Adrenal gland (tissue), 5 donors: ENCODE measurements around the gene SYNGR1.

Source experiments
- POLR2A ChIP-seq, 2 donors: fragments of 450-650 bp; IDR thresholded peaks; one replicate each; pipeline ENCODE4 v1.6.1; 2017; ENCODE audit warnings: antibody characterized with exemption in 2 of 2, mild to moderate bottlenecking in 2 of 2, moderate library complexity in 1 of 2
- TF ChIP-seq, protein P1 (sequence below), 6 experiments: fragments of 450-650 bp in 4 of 6; fragments of 200-600 bp in 2 of 6; sonication (generic) in 1 of 6; IDR thresholded peaks; 1 replicate in 5 of 6; 2 replicates in 1 of 6; pipeline versions ENCODE4 v1.5.1 to v1.8.0; 2016 to 2021; ENCODE audit warnings: antibody characterized with exemption in 6 of 6, mild to moderate bottlenecking in 2 of 6, moderate library complexity in 1 of 6
- donor health status: DM: no; HTN: no; CAD: no.

DNA sequence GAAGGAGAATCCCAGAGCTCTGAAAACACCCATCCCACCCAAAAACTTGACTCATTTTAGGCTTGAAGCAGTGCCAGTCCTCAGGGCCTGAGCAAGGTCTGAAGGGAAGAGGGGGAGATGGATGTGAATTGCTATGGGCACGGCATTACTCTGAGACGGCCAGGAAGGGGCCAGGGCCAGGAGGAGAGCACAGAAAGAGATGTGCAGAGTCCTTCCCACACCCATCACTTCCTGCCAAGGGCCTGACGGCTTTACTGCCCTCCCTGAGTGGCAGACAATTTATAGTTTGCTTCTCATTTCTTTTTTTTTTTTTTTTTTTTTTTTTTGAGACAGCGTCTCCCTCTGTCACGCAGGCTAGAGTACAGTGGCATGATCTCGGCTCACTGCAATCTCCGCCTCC, 72.3 kb downstream of the SYNGR1 start:
- TF ChIP-seq, protein P1, sequence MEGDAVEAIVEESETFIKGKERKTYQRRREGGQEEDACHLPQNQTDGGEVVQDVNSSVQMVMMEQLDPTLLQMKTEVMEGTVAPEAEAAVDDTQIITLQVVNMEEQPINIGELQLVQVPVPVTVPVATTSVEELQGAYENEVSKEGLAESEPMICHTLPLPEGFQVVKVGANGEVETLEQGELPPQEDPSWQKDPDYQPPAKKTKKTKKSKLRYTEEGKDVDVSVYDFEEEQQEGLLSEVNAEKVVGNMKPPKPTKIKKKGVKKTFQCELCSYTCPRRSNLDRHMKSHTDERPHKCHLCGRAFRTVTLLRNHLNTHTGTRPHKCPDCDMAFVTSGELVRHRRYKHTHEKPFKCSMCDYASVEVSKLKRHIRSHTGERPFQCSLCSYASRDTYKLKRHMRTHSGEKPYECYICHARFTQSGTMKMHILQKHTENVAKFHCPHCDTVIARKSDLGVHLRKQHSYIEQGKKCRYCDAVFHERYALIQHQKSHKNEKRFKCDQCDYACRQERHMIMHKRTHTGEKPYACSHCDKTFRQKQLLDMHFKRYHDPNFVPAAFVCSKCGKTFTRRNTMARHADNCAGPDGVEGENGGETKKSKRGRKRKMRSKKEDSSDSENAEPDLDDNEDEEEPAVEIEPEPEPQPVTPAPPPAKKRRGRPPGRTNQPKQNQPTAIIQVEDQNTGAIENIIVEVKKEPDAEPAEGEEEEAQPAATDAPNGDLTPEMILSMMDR (IDR thresholded peaks at IDR 0.05): no peak
- TF ChIP-seq POLR2A (IDR thresholded peaks at IDR 0.05): no peak
